Activated T-cell treated with anti-CD3 and anti-CD28 coated beads, Interleukin-2, amount 50 U/mL, for 1 hour (primary cell): ENCODE measurements around the gene MAN2A2.

ENCODE experiments used
- DNase-seq: peaks from one replicate; pipeline ENCODE4 v3.0.0-alpha.2; 2020

MAN2A2 gene

DNA sequence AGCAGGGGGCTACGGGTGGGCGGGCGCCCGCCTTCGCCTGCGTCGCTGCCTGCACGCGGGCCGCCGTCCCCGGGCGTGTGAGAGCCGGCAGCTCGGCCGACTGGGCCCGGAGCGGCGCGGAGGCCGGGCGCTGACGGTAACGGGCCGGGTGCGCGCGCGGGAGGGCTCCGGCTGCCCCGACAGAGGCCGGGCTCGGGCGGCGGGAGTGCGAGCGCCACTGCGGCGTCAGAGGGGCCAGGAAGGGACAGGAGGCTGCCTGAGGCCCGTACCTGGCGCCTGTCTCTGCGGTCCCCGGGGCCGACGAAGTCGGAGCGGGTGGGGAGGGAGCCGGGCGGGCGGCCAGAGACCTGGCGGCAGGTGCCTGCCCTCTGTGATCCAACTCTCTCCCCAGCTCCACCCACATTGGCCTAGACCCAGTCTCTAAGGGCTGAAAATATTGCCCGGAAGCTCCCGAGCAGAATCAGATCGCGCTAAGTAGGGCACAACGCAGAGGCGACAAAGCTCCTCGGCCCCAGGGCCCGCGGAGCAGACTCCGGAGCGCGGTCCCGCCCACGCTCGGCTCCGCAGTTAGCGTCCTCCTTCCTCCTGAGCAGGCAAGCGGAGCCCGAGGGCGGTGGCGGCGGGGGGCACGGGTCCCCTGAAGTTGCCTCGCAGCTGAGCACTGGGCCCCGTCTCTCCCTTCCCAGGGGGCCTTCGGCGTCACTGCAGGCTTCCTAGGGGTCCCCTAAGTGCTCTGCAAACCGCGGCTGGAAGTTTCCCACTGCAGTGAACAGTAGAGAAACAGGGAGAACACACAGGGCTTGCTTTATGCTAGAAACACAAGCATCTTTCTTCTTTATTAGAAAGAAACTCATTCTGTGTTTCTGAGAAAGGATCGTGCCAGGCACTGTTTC is at the start of gene MAN2A2:
Gene MAN2A2, plus strand, starts transcription at position 463 of the 893 bp plus-strand sequence. CDS start 906 bp downstream, outside the sequence.
- peak; percentile 72 for DNase-seq

DNA sequence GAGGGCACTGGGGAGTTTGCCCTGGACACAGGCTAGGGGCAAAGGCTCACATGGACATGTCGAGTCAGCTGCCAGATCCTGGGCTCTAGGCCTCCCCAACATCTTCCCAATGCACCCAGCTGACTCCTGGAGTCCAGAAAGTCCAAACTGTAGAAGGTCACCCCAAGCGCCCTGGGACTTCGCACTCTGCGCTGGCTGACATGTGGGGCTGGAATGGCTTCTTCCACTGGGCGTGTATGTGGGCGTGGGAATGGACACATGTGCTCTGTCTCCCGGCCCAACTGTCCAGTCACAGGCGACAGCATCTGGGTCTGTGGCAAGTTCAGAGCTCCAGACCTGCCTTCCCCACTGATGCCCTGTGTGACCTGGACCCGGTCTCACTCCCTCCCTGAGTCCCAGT is 48.0 kb upstream of the MAN2A2 start:
- DNase-seq, result no peak

DNA sequence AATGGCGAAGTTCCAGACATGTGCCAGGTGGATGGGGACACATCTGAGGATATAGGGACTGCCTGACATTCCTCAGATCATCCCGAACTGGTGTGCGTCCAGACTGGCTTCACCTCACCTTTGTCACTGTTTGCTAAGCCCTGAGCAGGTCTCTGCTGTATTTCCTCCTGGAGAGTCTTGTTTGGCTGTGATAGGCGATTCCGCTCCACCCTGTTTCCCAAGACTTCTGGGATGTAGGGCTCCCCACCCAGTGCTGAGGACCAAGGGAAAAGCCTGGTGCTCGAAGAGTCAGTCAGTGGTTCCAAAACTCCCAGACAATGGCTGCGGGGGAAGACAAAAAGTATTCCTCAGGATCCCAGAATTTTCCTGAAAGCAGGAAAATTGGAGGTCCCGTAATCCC is 45.8 kb upstream of the MAN2A2 start:
- no peak for DNase-seq

DNA sequence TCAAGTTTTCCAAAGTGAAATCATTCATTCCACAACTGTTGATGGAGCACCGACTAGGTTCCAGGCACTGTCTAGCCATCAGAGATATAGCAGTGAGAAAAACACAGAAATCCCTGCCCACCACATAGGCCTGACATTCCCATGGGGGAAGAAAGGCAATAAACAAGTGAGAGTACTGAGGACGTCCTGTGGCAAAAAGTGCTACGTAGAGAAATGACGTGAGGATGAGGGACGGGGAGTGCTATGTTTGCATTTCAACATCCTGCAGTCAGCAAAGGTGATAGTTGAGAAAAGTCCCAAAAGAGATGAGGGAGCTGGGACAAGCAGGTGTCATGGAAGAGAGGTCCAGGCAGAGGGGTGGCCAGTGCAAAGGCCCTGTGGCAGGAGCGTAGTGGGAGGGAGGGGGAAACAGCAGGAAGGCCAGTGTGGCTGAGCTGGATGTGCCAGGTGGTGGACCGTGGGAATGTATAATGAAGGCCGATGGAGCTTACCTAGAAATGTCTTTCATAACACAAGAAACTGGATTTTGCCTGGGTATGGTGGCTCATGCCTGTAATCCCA is 45.1 kb upstream of the MAN2A2 start:
- no peak for DNase-seq

DNA sequence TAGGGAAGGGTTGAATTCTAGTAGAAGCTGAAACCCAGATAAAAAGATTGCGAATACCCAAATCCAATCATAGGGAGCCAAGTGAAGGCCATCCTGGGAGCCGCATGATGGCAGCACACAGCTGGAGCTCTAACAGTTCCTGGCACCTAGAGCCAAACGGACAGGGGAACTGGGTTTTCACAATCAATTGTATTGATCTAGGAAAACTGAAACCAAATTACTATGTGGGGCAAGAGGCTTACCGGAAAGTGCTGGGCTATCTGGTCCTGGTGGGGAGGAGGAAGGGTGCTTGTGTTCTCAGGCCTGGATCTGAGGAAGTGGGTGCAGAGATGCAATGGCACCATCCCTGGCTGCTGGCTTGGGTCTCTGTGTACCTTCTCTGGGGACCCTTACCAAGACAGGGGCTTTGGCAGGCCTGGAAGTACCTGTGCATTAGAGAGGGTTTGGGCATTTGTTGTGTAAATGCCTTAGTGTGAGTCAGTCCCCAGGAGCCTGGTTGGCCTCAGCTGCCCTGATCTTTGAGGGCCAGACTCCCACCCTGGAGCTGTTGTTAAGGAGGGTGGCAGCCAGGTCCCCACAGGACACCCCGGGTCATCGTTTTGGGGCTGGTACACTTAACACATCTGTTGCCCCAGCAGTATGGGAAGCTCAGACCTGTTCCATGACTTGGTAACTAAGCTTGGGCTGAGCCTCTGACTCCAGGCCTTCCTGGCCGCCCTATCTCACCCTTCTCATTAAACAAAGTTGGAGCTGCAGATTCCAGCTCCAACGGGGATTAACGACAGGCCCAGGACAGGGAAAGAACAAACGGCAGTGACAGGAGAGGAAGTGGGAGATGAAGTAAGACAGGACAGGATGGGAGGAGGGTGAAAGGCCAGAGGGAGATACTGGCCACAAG is 43.6 kb upstream of the MAN2A2 start:
- no peak for DNase-seq

DNA sequence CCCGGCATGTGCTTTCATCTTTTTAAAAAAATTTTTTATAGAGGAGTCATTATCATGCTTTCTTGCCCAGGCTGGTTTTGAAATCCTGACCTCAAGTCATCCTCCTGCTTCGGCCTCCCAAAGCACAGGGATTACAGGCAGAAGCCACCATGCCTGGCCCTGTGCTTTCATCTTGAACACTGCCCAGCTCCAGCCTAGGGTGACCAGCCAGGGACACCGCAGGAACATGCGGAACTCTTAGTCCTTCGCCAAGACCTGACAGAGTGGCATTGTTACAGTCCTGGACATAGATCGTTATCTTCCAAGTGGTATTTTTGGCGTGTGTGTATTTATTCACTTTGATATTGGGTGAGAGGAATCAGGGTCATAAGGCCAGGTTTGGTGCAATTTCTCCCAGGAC is 42.7 kb upstream of the MAN2A2 start:
- DNase-seq, result no peak

DNA sequence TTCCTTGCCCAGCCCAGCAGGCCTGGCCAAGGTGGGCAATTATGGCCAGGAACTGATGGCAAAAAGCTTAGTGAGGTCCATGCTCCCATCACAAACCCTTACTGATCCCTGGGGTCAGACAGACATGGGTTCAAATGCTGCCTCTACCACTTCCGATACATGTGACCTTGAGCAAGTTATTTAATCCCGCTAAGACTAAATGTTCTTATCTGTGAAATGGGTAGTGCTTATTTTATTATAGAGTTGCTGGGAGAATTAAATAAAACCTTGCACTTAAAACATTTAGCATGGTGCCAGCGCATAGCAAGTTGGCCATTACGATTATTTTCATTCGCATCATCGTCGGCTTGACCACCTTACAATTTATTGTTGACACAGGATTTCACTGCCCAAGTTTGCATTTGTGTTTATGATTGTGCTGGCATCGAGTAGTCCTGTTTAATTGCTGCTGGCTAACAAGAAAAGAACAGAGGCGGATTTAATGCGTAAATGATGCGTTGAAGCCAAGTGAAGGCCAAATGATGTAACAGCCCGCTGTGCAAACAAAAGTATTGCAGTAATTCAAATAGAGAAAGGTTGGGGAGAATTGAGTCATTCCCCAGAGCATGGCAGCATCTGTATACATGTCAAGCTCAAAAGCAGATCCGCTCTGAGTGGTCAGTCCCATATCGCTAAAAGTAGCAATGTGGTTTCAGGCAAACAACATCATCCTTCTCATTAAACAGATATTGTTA is 42.0 kb upstream of the MAN2A2 start:
- DNase-seq, result no peak

DNA sequence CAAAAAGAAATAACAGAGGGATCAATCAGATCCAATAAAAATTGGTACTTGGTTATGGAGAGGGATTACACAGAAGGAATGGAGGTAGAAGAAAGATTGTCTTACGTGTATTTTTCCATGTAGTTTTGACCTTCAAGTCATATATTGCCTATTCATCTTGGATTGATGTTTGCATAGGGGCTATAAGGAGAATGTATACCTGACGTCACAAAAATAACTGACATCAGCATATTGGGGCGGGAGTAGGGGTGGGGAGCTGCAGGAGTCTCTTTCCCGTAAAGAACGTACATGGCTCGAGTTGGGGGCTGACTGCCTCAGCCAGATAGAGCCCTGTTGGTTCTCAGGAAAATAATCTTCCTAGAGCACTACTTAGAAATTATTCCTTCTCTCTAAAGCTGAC is 40.6 kb upstream of the MAN2A2 start:
- no peak for DNase-seq

DNA sequence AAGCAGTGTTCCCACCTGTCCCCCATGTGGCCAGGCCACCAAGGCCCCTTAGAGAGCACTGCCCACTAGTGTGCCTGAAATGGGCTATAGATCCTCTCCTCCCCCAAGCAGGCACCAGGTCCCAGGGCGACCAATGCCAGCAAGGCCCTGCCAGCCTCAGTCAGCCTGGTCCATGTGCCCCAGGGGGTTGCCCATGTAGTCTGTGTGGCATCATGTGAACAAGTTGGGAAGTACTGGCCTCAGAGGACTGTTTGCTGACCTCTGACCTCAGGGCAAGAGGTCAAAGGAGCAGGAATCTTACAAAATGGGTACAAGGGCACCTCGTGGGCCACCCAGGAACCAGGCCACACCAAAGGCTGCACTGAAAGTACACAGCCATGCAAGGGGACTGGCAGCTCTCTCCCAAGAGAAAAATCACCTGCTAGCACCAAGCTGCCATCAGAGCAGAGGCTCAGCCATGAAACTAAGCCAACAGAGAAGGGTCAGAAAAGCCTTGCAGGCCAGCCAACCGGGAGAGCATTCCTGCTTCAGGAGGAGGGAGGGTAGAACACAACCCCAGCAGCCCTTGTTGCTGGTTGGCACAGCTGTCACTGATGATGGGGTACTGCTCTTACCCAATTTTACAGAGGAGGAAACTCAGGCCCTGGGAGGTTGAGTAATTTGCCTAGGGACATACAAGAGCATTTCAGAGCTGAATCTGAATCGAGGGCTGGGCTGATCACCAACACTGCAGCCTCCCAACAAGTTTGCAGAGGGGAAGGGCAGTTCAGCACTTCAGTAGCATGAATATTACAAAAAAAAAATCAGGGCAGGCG is 39.9 kb upstream of the MAN2A2 start:
- no peak for DNase-seq

DNA sequence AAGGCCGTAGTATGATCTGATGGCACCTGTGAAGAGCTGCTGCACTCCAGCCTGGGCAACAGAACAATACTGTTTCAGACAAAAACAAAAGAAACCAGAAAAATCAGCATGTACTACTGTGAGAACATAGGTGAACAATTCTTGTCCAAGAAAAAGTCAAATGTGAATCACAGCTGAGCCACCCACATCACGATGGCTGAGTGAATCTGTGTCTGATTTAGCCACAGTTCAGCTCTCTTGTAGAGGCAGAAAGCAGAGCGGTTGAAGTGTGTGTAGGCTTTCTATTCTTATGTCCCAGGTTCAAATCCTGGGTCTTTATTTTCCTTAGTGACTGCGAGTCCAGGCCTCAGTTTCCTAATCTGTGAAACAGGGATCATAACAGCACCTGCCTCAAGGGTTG is 39.1 kb upstream of the MAN2A2 start:
- DNase-seq, result no peak

DNA sequence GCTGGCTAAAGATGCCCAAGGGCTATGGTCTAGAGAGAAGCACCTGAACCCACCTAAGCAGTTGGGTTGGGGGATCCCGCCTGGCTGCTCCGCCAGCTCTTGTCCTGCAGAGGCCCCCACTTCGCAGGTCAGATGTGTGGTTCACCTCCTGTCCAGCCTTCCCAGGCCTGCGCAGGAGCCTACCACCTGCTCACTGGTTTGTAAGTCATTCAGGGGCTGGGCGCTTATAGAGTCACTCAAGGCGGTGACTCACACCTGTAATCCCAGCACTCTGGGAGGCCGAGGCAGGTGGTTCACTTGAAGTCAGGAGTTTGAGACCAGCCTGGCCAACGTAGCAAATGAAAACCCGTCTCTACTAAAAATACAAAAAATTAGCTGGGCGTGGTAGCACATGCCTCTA is 38.6 kb upstream of the MAN2A2 start:
- no peak for DNase-seq

DNA sequence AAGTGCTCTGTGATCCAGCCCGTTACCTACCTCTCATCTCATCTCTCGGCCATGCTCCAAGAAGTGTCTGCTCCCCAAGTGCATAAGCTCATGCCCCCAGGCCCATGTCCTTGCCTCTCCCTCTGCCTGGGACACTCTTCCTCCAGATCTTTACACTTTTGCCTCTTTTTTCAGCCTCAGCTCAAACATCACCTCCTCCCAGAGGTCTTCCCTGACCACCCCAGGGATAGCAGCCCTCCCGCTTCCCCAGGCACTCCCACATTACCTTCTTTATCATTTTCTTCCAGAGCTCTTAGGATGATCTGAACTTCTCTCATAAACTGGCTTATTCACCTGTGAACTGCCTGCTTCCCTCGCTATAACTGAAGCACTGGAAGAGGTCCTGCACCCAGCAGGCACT is 37.4 kb upstream of the MAN2A2 start:
- no peak for DNase-seq

DNA sequence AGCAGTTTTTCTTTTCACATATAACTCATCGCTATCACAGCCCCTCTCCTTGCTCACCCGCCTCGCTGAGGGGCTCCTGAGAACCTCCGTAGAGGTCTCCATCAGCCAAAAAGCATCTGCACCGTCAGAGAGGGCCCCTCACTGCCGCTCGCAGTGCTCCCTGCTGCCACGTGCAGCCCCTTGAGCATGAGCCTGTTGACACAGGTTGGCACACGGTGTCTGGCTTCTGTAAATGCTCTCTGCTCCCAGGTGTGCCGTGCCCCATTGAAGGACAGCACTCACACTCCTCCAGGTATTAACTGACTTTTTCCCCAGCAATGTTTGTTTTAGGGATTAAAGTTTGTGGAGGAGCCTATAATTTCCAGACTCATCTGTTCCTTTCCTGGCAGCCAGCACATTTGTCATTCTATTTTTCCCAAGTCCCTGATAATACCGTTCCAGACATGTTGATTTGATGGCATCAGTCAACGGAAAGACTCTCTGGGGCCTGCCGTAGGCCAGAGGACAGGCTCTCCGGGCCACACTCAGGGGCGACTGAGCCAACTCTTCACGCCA is 36.9 kb upstream of the MAN2A2 start:
- no peak for DNase-seq

DNA sequence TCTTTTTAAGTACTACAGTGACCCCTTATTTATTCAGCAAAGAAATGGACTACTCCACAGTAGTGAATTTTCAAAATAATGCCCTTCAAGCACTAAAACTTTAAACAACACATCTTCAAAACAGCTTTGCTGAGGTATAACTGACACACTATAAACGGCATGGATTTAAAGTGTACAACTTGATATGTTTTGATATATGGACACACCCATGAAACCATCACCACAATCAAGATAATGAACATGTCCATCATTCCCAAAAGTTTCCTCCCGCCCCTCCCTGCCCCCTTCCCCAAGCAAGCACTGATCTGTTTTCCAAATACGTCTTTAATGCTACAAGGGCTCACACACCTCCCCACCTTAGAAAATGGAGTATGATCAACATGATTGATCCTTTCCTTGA is 36.3 kb upstream of the MAN2A2 start:
- no peak for DNase-seq

DNA sequence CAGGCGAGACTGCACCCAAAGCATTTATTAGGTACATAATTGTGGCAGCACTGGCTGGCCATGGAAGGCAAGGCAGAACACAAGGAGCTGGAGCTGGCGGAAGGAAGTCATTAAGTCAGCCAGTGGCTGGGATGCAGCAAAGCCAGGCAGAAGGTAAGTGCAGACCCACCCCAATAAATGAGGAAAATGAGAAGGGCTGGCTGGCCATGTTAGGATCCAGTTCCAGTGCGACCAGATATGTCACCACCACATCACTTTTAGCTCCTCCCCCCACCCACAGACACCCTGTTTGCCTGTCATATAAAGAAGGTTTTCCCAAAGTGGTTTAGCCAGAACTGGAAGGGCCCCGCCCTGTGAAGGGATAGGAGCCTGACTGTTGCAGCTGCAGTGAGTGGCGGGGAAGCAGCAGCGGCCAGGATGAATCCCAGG is 34.8 kb upstream of the MAN2A2 start, which contains the start of gene FURIN:
Gene FURIN, plus strand, starts transcription at position 328 of the 429 bp plus-strand sequence. CDS start 7,153 bp downstream, outside the sequence.
- no peak for DNase-seq

DNA sequence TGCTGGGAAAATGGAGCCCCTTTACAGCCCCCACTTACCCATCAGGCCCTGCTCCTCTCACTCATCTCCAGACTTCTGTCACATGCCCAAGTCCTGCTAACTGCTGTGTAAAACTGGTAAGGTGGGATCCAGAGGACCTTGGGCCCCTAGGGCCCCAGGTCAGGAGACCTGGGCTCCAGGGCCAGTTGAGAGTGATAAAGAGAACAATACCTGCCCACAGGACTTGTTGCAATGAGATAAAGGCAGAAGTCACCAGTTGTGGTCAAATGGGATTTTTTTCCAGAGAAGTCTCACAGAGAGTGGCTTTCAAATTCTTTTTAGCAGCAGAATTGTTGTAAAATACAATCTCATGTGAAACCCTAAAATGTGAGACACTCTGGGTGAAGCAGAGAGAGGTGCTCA is 34.0 kb upstream of the MAN2A2 start:
- DNase-seq, result no peak

DNA sequence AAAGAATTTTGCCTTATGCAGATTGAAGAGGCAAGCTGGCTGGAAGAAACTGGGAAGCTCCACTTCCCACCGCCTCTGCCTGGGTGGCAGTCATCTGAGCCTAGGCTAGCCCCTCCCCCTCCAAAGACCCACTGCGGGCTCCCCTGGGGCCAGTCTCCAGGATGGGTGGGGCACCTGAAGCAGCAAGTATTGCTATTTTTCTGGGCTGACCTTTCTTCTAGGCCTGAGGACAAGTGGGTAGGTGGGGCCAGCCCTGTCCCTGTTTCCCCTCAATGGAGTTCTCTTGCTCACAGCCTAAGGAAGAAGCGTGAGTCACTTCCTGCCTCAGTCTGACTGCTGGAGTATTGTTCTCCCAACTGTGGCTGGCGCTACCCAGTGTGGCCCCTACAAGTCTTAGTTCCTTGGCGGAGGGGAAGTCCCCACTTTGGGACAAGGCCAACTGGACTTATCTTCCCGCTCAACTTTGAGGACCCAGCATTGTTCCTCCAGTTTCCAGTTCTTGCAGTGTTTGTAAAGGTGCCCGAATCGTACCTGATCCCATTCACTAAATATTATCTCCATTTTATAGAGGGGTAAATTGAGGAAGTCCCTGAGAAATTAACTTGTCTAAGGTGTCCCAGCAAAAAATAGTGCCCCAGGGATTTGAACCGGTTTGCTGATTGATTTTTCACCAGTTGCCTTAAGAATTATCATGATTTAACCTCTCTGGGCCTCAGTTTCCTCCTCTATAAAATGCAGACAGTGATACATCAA is 33.3 kb upstream of the MAN2A2 start:
- DNase-seq, result peak; percentile 52

DNA sequence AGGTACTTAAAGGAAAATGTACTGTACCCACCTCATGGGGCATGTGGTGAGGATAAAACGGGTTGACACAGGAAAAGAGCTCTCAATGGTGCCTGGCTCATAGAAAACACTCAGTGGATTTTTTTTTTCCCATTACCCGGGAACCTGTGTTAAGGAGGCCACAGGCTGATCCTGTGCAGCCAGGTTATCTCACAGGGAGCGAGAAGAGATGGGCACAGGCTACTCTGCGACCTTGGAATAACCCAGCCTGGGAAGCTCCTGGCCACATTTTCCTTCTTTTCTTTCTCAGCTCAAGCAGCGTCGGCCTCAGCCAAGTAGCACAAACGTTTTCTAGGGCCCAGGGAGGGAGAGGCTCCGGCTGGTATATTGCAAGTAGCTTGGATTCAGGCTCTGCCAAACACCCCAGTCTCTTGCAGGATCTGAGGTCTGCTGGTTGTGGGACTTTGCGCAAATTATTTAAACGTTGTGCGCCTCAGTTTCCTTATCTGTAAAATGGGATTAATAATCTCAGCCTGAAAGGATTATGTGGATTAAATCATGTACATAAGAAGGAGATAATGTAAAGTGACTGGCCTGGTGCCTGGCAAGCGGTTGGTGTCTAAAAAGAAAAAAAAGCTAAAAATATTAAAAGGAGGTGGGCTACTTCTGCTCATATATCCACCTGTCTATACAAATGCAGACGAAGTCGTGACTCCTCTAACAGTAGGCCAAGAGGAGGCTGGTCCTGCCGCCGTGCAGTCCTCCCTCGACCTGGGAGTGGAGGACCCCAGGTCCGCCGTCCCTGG is 32.6 kb upstream of the MAN2A2 start:
- DNase-seq, result no peak

DNA sequence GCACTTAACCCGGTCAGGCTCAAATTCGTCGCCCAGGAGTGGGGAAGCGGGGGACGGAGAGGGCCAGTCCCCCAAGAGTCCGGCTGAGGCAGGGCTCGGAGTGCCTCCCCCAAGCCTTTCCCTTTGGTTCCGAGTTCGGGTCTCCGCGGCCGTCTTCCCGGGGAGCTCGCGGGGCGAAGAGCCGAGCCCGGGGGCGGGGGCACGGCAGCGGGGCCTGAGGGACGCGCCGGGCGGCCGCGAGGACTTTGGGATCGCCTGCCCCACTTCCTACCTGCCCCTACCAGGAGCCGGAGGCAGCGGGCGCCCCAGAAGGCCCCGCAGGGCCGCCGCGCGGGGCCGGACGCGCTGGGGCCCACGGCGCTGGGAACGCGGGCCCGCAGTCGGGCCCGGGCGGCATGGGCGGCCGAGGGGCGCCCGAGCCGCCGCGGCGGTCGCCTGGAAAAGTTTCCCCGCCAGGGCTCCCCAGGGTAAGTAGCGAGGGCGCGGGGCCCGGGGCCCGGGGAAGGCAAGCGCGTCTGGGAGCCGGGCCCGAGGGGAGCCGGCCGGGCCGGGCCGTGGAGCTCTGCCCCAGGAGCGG is 31.9 kb upstream of the MAN2A2 start:
- DNase-seq, result peak; percentile 68
